ENCODE results near the gene GMEB1. TPM values are rescaled to one million over a fixed set of nuclear protein-coding genes. Genes with fewer than 3 reads are reported as not detected.
A peak's percentile ranks its signal among the peaks of the same experiment; 100 is the strongest.
"Not testable (repeated sequence)": the region's sequence is repeated elsewhere in the genome, so short reads cannot be mapped to it uniquely, and the experiment has no call there.

The GMEB1 gene
- total RNA-seq, 1 donor from 2014 or later: 17.9 TPM

GRCh38 chr1:28642847-28643635, 25.5 kb upstream of the GMEB1 start, which contains the start of gene TAF12:
TSS of gene TAF12 (minus strand) at chr1:28643067. CDS start at chr1:28622081, 20,986 bp downstream.
- peak within 1 kb of the TSS; percentile 99 for H3K4me3 Mint-ChIP-seq (ENCODE audit: unreplicated experiment)
- H3K27ac Mint-ChIP-seq (ENCODE audit: unreplicated experiment): peak within 1 kb of the TSS; percentile 99
- peaks cover 44% of the 10 kb centered on the region for H3K4me1 Mint-ChIP-seq (ENCODE audit: unreplicated experiment)
- no peaks in the 10 kb centered on the region for H3K36me3 Mint-ChIP-seq (ENCODE audit: unreplicated experiment)
- no peaks in the 10 kb centered on the region for H3K27me3 Mint-ChIP-seq (ENCODE audit: unreplicated experiment)
- peak; percentile 96 for DNase-seq (ENCODE audit: extremely low spot score, unreplicated experiment)
- H3K9me3 Mint-ChIP-seq (ENCODE audit: unreplicated experiment): no peaks in the 10 kb centered on the region
- TF ChIP-seq, protein P1, sequence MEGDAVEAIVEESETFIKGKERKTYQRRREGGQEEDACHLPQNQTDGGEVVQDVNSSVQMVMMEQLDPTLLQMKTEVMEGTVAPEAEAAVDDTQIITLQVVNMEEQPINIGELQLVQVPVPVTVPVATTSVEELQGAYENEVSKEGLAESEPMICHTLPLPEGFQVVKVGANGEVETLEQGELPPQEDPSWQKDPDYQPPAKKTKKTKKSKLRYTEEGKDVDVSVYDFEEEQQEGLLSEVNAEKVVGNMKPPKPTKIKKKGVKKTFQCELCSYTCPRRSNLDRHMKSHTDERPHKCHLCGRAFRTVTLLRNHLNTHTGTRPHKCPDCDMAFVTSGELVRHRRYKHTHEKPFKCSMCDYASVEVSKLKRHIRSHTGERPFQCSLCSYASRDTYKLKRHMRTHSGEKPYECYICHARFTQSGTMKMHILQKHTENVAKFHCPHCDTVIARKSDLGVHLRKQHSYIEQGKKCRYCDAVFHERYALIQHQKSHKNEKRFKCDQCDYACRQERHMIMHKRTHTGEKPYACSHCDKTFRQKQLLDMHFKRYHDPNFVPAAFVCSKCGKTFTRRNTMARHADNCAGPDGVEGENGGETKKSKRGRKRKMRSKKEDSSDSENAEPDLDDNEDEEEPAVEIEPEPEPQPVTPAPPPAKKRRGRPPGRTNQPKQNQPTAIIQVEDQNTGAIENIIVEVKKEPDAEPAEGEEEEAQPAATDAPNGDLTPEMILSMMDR (IDR thresholded peaks at IDR 0.05): peak; percentile 43

DNA sequence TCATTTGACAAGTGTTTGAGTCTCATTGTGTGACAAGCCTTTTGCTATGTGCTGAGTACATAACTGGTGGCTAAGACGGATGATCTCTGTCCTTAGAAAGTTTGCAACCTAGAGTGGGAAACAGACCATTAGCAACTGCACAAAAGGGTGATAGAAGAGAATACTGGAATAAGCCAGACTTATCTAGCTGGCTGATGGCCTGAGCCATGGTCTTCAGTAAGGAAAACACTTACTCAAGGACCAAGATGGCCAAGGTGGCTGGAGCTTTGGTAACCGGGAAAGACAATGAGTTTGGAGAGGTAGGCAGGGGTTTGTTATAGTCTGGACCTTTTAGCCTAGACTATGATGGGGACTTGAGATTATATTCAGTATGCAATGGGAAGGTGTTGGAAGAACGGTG, 24.1 kb upstream of the GMEB1 start:
- Mint-ChIP-seq H3K27ac (ENCODE audit: unreplicated experiment) (peak overlapping the region; percentile 49), H3K27me3 (ENCODE audit: unreplicated experiment) (no peaks in the 10 kb centered on the region), H3K4me1 (ENCODE audit: unreplicated experiment) (peaks cover 51% of the 10 kb centered on the region), H3K9me3 (ENCODE audit: unreplicated experiment) (no peaks in the 10 kb centered on the region), H3K36me3 (ENCODE audit: unreplicated experiment) (no peaks in the 10 kb centered on the region), H3K4me3 (ENCODE audit: unreplicated experiment) (peak overlapping the region; percentile 54)
- DNase-seq (ENCODE audit: extremely low spot score, unreplicated experiment): no peak
- TF ChIP-seq, protein P1 (IDR thresholded peaks at IDR 0.05): no peak

GRCh38 chr1:28645406-28645805, 23.2 kb upstream of the GMEB1 start:
- H3K27ac Mint-ChIP-seq (ENCODE audit: unreplicated experiment); H3K27me3 Mint-ChIP-seq (ENCODE audit: unreplicated experiment); DNase-seq (ENCODE audit: extremely low spot score, unreplicated experiment); H3K9me3 Mint-ChIP-seq (ENCODE audit: unreplicated experiment); H3K36me3 Mint-ChIP-seq (ENCODE audit: unreplicated experiment); H3K4me3 Mint-ChIP-seq (ENCODE audit: unreplicated experiment): not testable (repeated sequence)
- H3K4me1 Mint-ChIP-seq (ENCODE audit: unreplicated experiment): peaks cover 47% of the 10 kb centered on the region

DNA sequence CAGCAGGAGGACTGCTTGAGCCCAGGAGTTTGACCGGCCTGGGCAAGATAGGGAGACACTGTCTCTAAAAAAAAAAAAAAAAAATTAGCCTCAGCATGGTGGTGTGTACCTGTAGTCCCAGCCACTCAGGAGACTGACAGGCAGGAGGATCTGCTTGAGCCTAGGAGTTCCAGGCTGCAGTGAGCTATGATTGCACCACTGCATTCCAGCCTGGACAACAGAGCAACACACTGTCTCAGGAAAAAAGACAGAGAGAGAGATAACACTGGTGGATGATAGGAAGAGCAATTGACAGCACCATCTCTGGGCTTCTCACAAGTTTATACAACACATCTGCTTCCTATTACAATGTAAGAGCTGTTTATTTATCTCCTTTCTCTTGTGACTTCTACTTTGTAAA, 22.5 kb upstream of the GMEB1 start:
- H3K27ac Mint-ChIP-seq (ENCODE audit: unreplicated experiment): no peak overlapping the region
- no peak for DNase-seq (ENCODE audit: extremely low spot score, unreplicated experiment)
- no peaks in the 10 kb centered on the region for H3K27me3 Mint-ChIP-seq (ENCODE audit: unreplicated experiment)
- H3K9me3 Mint-ChIP-seq (ENCODE audit: unreplicated experiment): no peaks in the 10 kb centered on the region
- TF ChIP-seq, protein P1 (IDR thresholded peaks at IDR 0.05): no peak
- H3K4me3 Mint-ChIP-seq (ENCODE audit: unreplicated experiment): no peak overlapping the region
- H3K36me3 Mint-ChIP-seq (ENCODE audit: unreplicated experiment): no peaks in the 10 kb centered on the region
- peaks cover 42% of the 10 kb centered on the region for H3K4me1 Mint-ChIP-seq (ENCODE audit: unreplicated experiment)

- Mint-ChIP-seq H3K9me3 (ENCODE audit: unreplicated experiment) (no peaks in the 10 kb centered on the region), H3K4me3 (ENCODE audit: unreplicated experiment) (peak overlapping the region; percentile 75), H3K4me1 (ENCODE audit: unreplicated experiment) (peaks cover 30% of the 10 kb centered on the region), H3K36me3 (ENCODE audit: unreplicated experiment) (no peaks in the 10 kb centered on the region), H3K27me3 (ENCODE audit: unreplicated experiment) (no peaks in the 10 kb centered on the region), H3K27ac (ENCODE audit: unreplicated experiment) (peak overlapping the region; percentile 98)
- TF ChIP-seq, protein P1 (IDR thresholded peaks at IDR 0.05): no peak
- peak; percentile 95 for DNase-seq (ENCODE audit: extremely low spot score, unreplicated experiment)
These were observed 20.5 kb upstream of the GMEB1 start for GRCh38 chr1:28648008-28648473.
